Kidney epithelial cell (primary cell): ENCODE results near the gene PKP1. TPM values are rescaled to one million over a fixed set of nuclear protein-coding genes. Genes with fewer than 3 reads are reported as not detected.

Experiments used
- DNase-seq: peaks from one replicate; pipeline ENCODE4 v3.0.0-alpha.2; 2010; ENCODE audit warnings: low read depth
- H3K27me3 ChIP-seq: 2 replicates; pipeline ENCODE4 v1.6.0; 2011; ENCODE audit warnings: low read length; ENCODE audit not compliant: control insufficient read depth, insufficient read depth
- H3K36me3 ChIP-seq: 2 replicates; pipeline ENCODE4 v1.5.1; 2011; ENCODE audit warnings: low read length; ENCODE audit not compliant: control insufficient read depth, insufficient read depth
- H3K4me3 ChIP-seq: 2 replicates; pipeline ENCODE4 v1.5.1; 2011; ENCODE audit warnings: low read depth, mild to moderate bottlenecking, control low read depth, low read length
- total RNA-seq: library from RNA; depleted of rRNA; stranded (reverse); fragments of >200 nt; gene quantifications from 2 replicates; pipeline ENCODE4 v1.2.3, GENCODE V29; 2015
- TF ChIP-seq, protein P1 (sequence below): IDR thresholded peaks from 2 replicates; pipeline ENCODE4 v1.5.1; 2011; ENCODE audit warnings: mild to moderate bottlenecking, moderate library complexity, low read length, control low read depth, inconsistent platforms; ENCODE audit not compliant: insufficient read depth, poor library complexity, severe bottlenecking

PKP1 gene
- total RNA-seq, 1 donor from 2014 or later: 8.7 TPM

DNA sequence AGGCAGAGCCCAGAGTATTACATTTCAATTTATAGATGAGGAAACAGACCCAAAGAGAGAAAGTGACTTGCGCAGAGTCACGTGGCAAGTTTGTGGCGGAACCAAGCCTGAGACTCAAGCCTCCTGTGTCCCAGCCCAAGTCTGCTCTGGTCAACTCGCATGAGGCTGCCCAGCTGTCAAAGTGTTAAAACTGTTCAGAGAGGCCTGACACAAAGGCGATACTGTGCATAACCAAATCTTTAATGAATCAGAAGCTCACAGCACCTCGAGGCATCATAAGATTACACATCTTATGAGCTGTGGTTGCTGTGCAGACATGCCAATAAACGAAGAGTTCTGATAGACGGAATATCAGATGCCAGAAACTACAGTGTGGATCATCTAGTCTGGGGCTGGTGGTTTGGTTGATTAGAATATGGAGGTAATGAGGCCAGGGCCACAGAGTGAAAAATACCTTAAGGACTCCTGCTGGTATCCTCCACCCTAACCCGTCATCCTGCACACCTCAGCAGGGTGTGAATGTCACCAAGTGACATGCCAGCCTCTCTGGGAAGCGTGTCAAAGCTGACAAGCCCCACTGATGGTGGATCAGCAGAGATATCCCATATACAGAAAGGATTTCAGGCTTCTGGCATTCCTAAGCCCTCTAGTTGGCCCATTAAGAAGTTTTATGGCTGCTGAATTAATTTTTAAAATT lies 52.0 kb downstream of the PKP1 start:
- H3K27me3 ChIP-seq: peaks cover 5% of the 10 kb centered on the region

DNA sequence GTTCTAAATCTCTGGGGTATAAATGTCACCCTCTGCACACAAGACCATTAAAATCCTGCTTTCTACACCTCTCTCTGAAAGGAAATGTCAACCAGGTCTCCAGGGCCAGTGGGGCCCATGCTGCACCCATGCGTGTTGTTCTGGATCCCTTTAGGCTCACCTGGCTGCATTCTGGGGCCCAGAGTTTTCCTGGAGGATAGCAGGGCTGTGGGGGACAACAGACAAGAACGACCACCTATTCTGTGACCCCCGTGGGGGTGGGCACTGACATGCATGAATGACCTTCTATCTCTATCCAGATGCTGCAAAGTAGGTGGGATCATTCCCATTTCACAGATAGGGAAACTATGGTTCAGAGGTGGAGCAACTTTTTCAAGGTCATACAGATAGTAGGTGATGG lies 52.6 kb downstream of the PKP1 start:
- Histone ChIP-seq H3K4me3 (no peak overlapping the region), H3K27me3 (peaks cover 5% of the 10 kb centered on the region), H3K36me3 (no peaks in the 10 kb centered on the region)
- TF ChIP-seq, protein P1, sequence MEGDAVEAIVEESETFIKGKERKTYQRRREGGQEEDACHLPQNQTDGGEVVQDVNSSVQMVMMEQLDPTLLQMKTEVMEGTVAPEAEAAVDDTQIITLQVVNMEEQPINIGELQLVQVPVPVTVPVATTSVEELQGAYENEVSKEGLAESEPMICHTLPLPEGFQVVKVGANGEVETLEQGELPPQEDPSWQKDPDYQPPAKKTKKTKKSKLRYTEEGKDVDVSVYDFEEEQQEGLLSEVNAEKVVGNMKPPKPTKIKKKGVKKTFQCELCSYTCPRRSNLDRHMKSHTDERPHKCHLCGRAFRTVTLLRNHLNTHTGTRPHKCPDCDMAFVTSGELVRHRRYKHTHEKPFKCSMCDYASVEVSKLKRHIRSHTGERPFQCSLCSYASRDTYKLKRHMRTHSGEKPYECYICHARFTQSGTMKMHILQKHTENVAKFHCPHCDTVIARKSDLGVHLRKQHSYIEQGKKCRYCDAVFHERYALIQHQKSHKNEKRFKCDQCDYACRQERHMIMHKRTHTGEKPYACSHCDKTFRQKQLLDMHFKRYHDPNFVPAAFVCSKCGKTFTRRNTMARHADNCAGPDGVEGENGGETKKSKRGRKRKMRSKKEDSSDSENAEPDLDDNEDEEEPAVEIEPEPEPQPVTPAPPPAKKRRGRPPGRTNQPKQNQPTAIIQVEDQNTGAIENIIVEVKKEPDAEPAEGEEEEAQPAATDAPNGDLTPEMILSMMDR: no peak
- no peak for DNase-seq

More for the DNA sequence above, 52.0 kb downstream of the PKP1 start:
- DNase-seq: no peak
- H3K36me3 ChIP-seq: no peaks in the 10 kb centered on the region
- H3K4me3 ChIP-seq: no peak overlapping the region
- TF ChIP-seq, protein P1: no peak

DNA sequence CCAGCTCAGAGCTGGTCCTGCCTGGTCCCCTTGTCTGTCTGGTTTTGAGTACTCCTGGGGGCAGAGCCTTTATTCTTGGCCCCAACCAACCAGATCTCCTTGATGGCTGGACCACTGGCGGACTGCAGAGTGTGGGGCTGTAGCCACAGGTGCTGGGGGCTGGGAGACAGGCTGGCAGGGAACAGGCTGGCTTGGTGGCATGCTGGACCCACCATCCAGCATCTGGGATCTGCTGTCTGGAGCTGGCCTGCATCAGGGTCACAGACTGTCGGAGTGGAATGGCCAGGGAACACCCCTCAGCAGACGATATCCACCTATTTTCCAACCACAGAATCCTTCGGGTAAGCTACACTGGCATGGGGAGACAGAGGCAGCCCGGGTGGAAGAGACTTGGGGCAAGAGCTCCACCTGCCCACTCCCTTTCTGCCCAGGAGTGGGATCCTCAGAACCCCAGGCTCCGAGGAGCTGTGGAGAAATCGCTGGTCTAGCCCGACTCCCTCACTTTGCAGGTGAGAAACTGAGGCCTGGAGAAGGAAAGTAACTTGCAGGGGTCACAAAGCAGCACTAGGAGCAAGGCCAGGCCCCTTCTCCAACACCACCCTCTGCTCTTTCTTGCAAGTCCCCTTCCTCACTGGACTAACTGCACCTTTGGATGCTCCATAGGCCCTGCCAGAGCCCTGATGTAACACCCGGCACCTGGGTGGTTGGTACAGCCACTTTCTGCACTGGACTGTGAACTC lies 53.6 kb downstream of the PKP1 start:
- no peak for DNase-seq
- TF ChIP-seq, protein P1: no peak
- Histone ChIP-seq H3K27me3 (peaks cover 5% of the 10 kb centered on the region), H3K4me3 (no peak overlapping the region), H3K36me3 (no peaks in the 10 kb centered on the region)

DNA sequence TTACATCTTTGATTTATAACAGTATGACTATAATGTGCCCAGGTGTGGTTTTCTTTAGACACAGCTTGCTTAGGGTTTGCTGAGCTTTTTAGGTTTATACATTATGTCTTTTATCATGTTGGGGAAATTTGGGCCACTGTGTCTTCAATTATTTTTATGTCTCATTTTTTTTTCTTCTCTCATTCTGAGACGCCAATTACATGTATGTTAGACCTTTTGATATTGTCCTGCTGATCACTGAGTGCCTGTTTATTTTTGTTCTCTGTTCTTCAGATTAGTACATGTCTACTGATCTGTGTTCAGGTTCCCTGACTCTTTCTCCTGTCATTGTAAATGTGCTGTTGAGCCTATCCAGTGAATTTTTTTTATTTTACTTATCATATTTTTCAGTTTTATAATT lies 58.1 kb downstream of the PKP1 start:
- TF ChIP-seq, protein P1: no peak
- Histone ChIP-seq H3K36me3 (no peaks in the 10 kb centered on the region), H3K27me3 (peaks cover 6% of the 10 kb centered on the region), H3K4me3 (no peak overlapping the region)
- no peak for DNase-seq

DNA sequence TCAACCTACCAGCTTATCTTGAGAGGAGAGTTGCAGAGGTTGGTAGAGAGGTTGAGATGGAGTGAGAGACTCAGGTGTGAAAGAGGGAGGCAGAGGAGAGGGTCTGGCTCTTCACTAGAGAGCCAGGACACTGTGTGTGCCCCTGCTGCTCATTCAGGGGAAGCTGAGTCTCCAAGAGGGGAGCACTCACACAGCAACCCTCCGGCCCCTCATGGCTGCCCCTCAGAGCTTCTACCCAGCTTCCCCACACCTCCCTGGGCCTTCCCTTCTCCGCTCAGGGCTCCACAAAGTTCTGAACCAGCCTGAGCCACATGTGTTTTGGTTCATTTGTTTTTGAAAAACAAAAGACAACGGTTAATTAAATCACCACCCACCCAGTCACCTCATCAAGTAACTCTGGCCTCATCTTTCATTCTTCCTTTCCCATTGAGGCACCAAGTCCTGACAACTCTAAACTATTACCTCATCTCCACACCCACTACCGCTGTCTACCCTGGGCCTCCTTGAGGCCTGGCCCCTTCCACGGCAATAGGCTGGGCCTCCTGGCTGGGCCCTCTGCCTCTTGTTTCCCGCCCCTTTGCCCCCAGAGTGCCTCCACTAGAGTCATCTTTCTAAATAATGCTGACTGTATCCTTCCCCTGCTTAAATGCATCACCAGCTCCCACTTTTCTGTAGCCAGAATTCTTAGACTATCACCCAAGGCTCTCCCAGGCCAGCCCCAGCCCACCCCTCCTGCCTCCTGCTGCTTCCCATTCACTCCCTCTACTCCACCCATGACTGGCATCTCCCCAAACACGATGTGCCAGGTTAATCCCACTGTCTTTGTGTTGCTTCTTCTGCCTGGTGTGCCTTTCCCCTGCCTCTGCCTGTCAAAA lies 61.1 kb downstream of the PKP1 start:
- TF ChIP-seq, protein P1: no peak
- Histone ChIP-seq H3K4me3 (no peak overlapping the region), H3K36me3 (no peaks in the 10 kb centered on the region), H3K27me3 (peaks cover 7% of the 10 kb centered on the region)
- no peak for DNase-seq
